NCI-H1105 (cell line): ENCODE data around the gene NEU3.
"Not testable (repeated sequence)": the region's sequence is repeated elsewhere in the genome, so short reads cannot be mapped to it uniquely, and the experiment has no call there.

Source experiments
- DNase-seq: peaks from one replicate; lab custom pipeline; 2025; lab: John Stamatoyannopoulos, UW

The NEU3 gene

DNA sequence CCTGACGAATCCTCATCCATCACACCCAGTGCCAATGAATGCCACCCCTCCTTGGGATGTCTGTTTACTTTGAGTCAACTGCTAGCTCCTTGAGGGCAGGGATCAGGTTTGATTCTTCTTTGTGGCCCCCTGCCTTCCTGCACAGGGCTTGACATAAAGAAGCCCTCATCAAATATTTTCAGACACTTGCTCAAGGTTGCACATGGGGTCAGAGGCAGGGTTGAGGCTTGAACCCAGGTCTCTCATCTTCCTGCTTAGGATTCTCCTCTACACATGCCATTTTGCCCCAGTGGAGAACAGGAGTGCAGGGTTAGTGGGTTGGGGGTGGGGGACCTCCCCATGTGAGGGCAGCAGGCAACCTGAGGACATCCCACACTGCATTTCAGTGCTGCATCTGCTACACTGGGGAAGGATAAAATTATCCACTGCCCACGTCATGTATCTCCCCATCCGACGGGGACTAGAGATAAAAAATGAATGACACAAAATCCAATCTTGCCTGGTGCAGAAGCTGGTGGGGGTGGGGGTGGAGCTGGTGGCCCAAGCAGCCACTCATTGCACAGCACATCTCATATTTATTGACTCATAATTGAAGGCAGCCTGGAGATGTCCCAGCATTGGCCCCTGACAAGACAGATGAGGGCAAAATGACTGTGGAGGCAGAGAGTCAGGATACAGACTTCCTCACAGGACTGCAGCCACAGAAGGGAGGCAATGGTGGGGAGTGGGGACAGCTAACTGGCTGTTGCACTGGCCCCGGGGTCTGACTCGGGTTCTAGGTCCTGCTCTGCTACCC is 41.3 kb downstream of the NEU3 start:
- no peak for DNase-seq

DNA sequence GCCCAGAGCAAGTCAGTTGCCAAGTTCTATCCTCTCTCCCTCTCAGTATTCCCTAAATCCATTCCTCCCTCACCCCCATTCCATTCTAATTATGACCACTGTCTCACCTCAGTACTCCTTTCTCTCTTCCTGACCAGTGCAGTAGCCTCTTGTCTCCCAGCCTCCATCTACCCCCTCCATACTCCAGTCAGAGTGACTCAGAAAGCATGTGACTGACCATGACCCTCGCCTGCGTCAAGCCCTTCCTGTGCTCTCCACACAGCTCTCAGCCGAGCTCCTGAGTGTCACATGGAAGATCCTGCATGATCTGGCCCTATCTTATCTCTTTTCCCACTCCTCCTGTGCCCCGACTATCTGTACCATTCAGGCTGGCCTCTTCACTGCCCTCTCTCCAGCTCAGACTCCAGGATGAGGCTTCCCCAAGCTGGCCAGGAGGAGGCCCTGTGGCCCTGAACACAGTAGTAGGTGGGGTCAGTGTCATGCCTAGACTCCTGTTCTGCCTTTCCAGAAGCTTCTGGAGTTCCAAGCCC is 42.6 kb downstream of the NEU3 start:
- DNase-seq: no peak

DNA sequence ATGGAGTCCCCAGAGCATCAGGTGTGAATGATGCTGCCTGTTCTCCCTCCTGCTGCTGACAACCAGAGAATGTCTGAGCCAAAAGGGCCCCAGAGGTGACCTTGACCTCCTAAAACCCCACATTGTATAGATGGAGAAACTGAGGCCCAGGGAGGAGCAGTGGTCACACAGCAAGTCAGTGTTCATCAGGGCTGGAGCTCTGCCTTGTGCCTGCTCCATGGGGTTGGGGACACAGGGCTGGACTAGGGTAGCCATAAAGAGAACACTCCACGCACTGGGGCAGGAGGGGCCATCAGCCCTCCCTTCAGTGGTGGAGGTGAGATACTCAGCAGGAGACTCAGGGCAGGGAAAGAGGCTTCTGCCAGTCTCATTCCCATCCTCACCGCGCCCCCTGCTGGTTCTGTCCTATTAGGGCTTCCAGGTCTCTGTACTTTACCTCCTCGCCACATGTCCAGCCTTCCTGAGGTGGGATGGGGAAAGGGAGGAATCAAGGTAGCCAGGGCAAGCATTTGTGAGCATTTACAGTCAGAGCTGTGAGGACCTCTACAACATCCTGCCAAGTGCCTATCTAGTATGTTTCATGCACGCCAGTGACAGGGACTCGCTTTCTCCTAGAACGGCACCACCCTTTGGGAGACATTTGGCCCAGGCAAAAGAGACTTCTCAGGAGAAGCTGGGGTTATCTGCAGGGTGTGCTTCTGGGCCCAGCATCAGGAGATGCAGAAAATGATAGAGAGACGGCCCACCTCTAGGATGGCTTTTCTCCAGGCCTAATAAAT is 43.2 kb downstream of the NEU3 start:
- no peak for DNase-seq

DNA sequence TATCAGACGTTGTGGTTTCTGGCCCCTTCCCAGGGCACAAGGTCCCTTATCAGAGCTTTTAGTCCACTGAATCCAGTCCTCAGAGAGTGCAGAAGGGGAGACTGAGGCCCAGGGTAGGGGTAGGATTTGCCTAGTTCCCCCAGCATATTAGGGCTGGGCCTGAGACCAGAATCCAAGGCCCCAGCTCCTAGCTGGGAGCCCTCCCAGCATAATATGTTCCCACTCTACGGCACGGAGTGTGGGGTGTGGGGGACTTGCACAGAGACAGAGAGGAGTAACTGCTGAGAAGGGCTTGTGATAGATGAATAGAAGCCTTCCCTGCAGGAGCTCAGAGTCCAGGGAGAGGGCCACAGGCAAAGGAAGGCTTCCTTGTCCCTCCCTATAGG is 43.8 kb downstream of the NEU3 start:
- DNase-seq: no peak

DNA sequence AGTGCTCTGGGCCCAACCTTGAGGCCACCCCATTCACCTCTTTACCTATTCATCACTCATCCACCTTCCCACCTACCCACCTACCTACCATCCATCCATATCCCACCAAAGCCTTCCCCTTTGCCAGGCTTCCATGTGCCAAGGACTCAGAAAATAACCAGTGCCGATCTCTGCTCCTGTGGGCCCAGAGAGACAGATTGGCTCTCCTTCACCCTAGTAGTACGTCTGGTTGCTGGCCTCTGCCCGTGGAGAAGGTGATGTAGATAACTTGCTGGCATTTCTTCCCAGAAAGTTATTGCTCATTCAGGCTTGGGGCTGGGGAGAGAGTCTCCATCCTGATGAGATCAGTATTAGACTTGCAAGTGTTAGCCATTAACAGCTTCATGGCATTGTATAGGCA is 45.2 kb downstream of the NEU3 start:
- DNase-seq: no peak

DNA sequence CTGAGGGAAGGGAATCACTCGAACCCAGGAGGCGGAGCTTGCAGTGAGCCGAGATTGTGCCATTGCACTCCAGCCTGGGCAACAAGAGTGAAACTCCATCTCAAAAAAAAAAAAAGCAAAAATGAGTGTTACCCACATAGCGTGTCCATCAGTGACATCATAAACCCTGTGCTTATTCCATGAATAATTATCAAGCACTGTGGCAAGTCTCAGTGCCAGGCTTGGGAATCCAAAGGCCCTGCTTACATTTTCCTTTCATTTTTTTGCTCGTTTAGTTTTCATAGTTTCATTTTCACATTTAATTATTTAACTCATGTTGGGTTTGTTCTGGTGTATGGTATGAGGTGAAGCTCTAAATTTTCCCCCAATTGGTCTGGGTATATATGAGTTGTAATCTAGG is 46.5 kb downstream of the NEU3 start:
- no peak for DNase-seq

DNA sequence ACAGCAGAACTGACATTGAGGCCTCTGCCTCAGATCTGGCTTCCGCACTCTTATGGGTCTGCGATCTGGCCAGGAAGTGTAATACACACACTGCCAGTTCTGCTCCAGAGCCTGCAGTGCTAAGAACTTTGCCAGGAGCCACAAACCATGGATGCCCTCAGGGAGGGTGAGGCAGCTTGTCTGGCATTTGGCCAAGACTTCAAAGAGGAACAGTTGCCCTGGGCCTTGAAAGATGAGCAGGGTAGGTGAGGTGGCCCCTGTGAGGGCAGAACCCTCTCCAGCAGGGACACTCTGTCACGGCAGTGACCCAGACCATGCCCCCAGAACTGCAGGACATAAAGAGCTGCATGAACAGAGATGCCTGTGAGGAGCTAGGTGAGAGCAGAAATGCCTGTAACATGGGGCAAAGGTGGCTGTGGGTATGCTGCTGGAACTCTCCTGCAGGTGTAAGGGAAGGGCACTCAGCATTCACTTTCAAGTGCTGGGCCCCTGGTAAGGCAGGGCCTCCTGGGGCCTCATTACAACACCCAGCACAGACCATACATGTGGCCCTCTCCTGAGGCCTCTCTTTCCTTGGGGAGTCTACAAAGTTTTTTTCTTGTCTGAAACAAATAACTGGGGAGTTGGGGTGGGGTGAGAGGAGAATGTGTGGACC is 47.3 kb downstream of the NEU3 start:
- DNase-seq: no peak

DNA sequence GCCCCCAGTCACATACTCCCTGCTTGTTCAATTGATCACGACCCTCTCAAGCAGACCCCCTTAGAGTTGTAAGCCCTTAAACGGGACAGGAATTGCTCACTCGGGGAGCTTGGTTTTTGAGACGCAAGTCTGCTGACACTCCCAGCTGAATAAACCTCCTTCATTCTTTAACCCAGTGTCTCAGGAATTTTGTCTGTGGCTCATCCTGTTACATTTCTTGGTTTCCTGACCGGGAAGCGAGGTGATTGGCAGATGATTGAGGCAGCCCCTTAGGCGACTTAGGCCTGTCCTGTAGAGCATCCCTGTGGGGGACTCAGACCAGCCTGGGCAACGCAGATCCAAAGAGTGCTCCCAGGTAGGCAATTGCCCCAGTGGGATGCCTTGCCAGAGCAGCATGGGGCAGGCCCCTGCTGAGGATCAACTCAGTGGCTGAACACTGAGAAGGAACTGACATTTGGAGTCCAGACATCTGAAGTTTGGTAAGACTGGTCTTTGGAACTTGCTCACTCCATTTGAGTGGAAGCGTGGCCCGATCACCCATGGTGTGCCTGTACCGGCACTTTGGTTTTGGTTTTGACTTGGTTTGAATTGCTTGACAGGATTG is 51.5 kb downstream of the NEU3 start:
- no peak for DNase-seq

DNA sequence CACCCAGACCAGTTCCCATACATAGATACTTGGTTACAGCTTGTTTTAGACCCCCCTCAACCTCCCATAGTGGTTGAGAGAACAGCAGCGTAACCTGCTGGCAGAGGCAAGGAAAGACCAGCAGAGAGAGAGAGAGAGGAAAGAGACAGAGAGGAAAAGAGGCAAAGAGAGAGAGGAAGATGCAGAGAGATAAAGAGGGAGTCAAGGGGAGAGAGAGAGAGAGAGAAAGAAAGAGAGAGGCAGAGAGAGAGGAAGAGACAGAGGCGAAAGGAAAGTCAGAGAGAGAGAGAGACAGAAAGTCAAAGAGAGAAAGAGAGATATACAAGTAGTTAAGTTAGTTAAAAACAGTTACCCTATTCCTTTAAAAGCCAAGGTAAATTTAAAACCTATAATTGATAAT is 52.5 kb downstream of the NEU3 start:
- DNase-seq: no peak

DNA sequence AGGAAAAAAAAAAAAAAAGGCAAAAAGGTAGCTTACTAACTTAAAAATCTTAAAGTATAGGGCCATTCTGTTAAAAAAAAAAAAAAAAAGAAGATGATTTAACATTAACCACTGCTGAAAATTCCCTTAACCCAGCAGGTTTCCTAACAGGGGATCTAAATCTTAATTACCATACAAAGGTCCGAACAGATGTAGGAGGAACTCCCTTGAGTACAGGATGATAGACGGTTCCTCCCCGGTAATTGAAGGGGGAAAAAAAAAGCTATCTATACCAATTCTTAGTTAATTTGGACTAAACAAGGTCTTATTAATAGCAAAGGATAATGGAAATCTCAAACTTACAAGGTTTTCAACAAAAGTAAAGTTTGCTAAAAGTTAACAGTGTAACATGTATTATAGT is 53.1 kb downstream of the NEU3 start:
- DNase-seq: not testable (repeated sequence)

DNA sequence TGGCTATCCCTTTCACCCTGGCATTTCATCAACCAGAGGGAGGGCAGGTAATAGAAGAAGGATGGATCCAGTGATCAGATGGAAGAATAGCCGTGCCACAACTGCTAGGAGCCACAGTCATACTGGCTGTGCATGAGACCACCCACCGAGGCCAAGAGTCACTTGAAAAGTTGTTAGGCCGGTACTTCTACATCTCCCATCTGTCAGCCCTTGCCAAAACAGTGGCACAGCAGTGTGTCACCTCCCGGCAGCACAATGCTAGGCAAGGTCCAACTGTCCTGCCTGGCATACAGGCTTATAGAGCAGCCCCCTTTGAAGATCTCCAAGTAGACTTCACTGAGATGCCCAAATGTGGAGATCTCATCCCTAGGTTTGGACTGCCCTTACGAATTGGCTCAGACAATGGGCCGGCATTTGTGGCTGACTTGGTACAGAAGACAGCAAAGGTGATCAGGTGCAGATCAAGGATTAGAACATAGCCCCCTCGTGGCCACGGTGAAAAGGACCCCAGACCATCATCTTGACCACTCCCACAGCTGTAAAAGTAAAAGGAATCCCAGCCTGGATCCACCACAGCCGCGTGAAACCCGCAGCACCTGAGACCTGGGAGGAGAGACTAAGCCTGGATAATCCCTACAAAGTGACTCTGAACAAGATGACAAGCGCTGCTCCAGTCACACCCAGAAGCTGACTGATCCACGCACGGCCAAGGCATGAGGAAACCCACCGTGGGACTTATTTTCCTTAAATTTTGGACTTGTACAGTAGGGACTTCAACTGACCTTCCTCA is 55.8 kb downstream of the NEU3 start:
- DNase-seq: not testable (repeated sequence)

DNA sequence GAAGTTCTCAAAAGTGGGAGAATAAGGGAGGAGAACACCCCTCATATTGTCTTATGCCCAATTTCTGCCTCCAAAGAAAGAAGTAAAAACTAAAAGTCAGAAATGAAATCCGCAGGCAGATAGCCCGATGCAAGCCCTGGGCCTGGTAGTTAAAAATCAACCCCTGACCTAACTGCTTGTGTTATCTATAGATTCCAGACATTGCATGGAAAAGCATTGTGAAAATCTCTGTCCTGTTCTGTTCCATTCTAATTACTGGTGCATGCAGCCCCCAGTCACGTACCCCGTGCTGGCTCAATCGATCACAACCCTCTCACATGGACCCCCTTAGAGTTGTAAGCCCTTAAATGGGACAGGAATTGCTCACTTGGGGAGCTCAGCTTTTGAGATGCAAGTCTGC is 57.9 kb downstream of the NEU3 start:
- DNase-seq: not testable (repeated sequence)

DNA sequence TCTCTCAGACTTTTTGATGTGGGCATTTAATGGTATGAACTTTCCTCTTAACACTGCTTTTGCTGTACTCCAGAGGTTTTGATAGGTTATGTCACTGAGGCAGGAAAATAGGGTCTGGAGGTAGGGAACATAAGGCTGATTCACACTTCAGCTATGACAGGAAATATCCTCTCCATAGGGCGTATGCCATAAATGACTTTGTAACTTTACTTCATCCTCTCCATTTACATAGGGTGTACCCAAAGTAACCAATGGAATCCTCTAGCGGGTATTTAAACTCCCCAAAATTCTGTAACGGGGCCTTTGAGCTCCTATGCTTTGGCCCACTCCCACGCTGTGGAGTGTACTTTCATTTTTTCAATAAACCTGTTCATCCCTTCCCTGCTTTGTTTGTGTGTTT is 58.5 kb downstream of the NEU3 start:
- DNase-seq: no peak

DNA sequence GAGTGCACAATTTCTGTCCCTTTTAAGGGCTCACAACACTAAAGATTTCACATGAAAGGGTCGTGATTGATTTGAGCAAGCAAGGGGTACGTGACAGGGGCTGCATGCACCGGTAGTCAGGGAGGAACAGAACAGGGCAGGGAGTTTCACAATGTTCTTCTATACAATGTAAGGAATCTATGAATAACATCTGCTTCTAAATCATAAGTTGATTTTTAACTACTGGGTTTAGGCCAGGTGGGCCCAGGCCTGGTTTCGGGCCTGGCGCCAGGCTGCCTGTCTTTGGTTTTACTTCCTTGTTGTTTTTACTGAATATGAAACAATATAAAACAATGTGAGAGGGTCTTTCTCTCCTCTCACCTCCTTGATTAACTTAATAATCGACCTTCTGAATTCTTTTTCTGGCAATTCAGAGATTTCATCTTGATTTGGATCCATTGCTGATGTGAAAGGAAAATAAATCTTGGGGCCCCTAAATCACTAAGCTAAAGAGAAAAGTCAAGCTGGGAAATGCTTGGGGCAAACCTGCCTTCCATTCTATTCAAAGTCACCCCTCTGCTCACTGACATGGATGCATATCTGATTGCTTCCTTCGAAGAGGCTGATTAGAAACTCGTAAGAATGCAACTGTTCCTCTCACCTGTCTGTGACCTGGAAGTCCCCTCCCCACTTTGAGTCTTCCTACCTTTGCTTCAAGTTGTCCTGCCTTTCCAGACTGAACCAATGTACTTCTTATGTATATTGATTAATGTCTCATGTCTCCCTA is 61.0 kb downstream of the NEU3 start:
- DNase-seq: not testable (repeated sequence)

DNA sequence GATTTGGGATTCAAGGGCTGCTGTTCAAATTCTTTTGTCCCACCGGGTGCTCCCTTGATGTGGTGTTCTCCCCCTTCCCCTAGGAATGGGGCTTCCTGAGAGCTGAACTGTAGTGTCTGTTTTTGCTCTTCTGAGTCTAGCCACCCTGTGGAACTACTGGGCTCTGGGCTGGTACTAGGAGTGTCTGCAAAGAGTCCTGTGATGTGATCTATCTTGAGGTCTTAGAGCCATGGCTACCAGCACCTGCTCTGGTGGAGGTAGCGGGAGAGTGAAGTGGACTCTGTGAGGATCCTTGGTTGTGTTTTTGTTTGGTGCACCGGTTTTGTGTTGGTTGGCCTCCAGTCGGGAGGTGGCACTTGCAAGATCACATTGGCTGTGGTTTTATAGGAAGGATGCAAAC is 61.8 kb downstream of the NEU3 start:
- DNase-seq: no peak

DNA sequence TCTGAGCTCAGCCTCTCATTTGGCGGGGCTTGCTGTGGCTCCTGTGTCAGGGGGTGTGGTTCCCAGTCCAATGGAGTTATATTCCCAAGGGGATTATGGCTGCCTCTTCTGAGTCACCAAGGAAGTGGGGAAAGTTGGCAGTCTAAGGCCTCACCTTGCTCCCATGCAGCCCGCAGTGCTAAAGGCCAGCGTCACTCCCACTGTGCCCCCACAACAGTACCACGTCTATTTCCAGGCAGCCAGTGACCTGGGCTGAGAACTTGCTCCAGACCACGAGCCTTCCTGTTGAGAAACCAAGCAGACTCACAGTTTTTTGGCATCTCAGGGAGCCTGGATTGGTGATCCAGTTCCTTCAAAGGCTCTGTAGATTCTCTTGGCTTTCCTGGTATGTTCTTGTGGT is 62.3 kb downstream of the NEU3 start:
- no peak for DNase-seq

DNA sequence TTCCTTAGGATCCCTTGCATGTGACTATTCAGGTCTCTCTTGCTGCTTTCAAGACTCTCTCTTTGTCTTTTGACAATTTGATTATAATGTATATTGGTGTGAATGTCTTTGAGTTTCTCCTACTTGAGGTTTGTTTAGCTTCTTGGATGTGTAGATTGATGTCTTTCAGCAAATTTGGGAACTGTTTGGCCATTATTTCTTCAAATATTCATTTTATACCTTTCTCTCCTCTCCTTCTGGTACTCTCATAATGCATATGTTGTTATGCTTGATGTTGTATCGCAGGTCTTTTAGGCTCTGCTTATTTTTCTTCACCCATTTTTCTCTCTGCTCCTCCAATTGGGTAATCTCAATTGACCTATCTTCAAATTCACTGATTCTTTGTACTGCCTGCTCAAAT is 63.7 kb downstream of the NEU3 start:
- DNase-seq: no peak

DNA sequence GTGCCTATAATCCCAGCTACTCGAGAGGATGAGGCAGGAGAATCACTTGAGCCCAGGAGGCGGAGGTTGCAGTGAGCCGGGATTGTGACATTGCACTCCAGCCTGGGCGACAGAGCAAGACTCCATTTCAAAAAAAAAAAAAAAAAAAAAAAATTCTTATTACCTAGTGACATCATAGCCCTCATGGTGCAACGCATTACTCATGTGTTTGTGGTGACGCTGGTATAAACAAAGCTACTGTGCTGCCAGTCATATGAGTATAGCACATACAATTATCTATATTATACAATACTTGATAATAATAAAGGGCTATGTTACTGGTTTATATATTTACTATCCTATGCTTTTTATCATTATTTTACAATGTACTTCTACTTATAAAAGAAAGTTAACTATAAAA is 66.8 kb downstream of the NEU3 start:
- no peak for DNase-seq

DNA sequence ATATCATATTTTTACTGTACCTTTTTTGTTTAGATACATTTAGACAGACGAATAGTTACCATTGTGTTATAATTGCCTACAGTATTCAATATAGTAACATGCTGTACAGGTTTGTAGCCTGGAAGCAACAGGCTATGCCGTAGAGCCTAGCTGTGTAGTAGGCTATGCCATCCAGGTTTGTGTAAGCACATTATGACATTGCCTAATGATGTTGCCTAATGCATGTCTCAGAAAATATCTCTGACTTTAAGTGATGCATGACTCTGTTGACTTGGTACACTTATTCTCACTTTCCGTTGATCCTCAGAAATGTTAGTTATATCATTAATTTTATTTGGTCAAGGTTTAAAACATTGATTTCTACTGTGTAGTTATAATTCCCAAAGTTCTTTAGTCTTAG is 68.1 kb downstream of the NEU3 start:
- no peak for DNase-seq

DNA sequence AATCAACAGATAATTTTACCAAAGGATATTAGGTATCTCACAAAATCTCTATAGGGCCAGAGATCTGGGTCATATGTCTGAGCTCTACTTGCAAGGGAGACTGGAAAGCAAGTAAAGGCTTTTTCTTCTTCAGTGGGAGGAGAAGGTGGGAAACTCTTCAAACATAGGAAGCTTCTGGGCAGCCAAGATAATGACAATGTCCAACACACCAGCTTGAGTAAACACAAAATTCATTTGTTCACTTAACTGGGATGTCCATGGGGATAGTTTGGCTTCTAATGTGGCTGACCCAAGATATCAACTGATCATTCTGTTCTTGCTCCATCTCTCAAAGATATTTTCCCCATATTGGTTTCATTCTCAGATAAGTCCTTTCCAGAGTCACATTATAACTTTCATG is 70.6 kb downstream of the NEU3 start:
- DNase-seq: no peak
